Vein endothelial cell (primary cell): ENCODE data around the gene CNIH4. TPM values are rescaled to one million over a fixed set of nuclear protein-coding genes. Genes with fewer than 3 reads are reported as not detected.

Experiments
- small RNA-seq: library from RNA; depleted of rRNA; stranded (forward); fragments of <200 nt; gene quantifications from one replicate; pipeline ENCODE3, GENCODE V24; 2012
- total RNA-seq: library from RNA; depleted of rRNA; stranded (reverse); fragments of >200 nt; gene quantifications from 2 replicates; pipeline ENCODE4 v1.2.3, GENCODE V29; 2012

Gene CNIH4
- 66.6 and 78.0 TPM in 2 replicates for total RNA-seq

DNA sequence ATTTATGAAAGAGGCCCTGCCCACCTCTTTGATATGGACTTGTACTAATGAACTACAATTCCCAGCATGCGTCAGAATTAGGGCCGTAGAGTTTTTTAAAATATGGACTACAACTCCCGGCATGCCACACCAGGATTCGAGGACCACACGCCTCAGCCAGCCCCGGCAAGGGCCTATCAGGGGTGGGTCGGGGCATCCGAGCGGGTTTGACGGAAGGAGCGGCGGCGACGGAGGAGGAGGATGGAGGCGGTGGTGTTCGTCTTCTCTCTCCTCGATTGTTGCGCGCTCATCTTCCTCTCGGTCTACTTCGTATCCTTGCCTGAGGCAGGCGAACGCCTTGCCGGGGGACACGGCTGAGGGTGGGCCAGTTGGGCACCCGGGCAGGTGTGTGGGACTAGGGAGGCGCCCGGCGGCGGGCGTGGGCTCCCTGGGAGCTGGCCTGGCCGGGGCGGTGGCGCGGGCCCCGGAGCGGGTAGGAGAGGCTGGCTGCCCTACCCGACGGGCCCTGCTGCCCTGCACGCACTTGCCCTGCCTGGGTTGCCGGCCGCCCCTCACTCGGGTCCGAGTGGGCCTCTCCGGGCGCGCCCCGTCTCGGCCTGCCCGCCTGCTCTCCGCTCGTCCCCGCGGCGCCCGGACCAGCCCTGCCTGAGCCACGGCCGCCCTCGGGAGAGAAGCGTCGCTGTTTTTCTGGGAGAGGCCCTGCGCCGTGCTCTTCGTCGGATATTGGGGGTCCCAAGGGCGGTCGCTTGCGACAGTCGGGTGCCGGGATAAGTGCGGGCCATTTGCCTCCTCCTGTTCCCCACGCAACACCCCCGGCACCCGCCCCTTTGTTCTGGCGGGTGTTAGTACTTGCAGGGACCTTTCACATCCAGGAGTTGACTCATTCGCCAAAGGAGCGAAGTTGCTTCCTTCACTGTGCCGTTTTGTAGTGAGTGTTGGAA, at the start of gene CNIH4:
CNIH4 (plus strand) TSS at position 195 of the 941 bp plus-strand sequence; CDS start at position 241, 46 bp downstream.

DNA sequence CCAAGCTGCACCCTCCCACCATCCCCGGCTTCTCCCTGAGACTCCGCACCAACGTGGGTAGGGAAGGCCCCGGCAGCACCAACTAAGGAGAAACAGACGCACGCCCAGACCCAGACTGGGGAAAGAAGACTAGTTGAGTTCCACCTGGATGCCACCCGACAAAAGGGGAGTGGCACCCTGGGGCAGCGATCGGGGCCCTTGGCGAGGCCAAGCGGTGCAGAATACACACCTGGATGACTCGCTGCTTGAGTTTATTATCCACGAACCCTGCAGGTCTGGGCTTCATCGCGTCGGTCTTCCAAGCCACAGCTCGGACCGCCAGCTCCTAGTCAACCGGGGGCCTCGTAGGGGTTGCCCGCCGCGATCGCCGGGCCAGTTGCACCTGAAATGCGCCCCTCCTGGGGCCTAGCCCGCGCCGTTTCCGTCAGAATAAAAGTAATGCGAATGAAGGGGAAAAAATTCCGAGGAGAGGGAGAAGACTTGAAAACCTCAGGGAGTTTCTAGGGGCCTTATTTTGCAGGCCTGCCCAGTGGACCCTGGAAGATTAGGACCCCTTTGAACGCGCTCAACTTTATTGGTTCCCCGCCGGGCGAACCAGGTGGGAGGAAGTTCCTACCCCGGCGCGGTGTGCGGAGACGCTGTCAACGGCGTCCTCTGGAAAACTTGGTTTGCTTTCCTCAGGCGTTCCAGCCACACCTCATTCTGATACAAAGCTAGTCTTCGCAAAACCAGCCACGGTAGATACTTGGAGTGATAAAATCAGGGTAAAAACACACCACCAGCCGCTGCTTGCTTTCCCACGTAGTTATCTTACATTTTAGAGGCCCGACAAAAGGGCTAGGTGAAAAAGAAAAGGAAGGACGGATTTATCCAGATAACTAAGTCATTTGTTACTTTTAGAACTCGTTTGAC, 26.6 kb upstream of the CNIH4 start, which contains the start of gene NVL:
NVL (minus strand) TSS at position 331 of the 912 bp plus-strand sequence; CDS start at position 286, 45 bp downstream.

Small RNA genes within 50 kb of the gene (small RNA-seq; reads per million reads assigned to genes)
- 21.5 reads per million, percentile 97 among the genes with 10 or more reads in this experiment for gene MIR4742

Other genes with a start within 250 kb of the CNIH4 start
- gene FBXO28, start 242.8 kb upstream of the CNIH4 start, total RNA-seq, result 57.5 and 62.9 TPM in 2 replicates
- gene DEGS1, start 173.6 kb upstream of the CNIH4 start, total RNA-seq, result 83.9 and 111 TPM in 2 replicates
- 18.9 and 26.8 TPM in 2 replicates for gene NVL, start 26.7 kb upstream of the CNIH4 start, total RNA-seq
- 73.2 and 80.1 TPM in 2 replicates for gene WDR26, start 77.9 kb downstream of the CNIH4 start, total RNA-seq